IMR-90 (cell line): ENCODE measurements around the gene IFNL1. TPM values are rescaled to one million over a fixed set of nuclear protein-coding genes. Genes with fewer than 3 reads are reported as not detected.

ENCODE experiments used
- ATAC-seq: fragments of 200-7000 bp; cut with Tn5 transposase; 2 replicates; pipeline ENCODE4 v1.9.1; 2020; ENCODE audit warnings: low read depth, mild to moderate bottlenecking, moderate library complexity
- BruUV-seq: library from RNA; stranded (reverse); fragments of 400-500 nt; replicated peaks from 2 replicates; lab custom pipeline; 2021; lab: Mats Ljungman, UMichigan
- CTCF ChIA-PET: fragments of 300-600 bp; formaldehyde crosslinking; extraction: SDS; loops from one replicate; lab custom pipeline; 2021; ENCODE audit warnings: antibody characterized with exemption; lab: Yijun Ruan, JAX
- POLR2A ChIA-PET: fragments of 300-600 bp; sonication (Branson Sonifier 250); formaldehyde crosslinking; loops from one replicate; lab custom pipeline; 2022; ENCODE audit warnings: antibody characterized with exemption; ENCODE audit not compliant: unreplicated experiment; lab: Charles Lee
- DNase-seq: peaks from one replicate; pipeline ENCODE4 v3.0.0; 2013
- H2AFZ ChIP-seq: replicated peaks from 2 replicates; pipeline ENCODE3; 2013; ENCODE audit warnings: low read length, mild to moderate bottlenecking; ENCODE audit not compliant: poor library complexity
- H2AK5ac ChIP-seq: 2 replicates; pipeline ENCODE4 v1.6.1; 2013; ENCODE audit warnings: low read depth, low read length, inconsistent platforms
- H2AK9ac ChIP-seq: replicated peaks from 2 replicates; pipeline ENCODE3; 2013; ENCODE audit warnings: mild to moderate bottlenecking, low read depth, low read length, moderate library complexity; ENCODE audit not compliant: poor library complexity
- H2BK120ac ChIP-seq: 2 replicates; pipeline ENCODE4 v1.6.1; 2013; ENCODE audit warnings: low read depth, low read length, inconsistent platforms
- H2BK15ac ChIP-seq: 3 replicates; pipeline ENCODE4 v1.6.1; 2013; ENCODE audit warnings: low read depth, low read length, inconsistent platforms
- H2BK20ac ChIP-seq: 2 replicates; pipeline ENCODE4 v1.6.1; 2013; ENCODE audit warnings: low read depth, mild to moderate bottlenecking, inconsistent platforms, low read length, moderate library complexity
- H2BK5ac ChIP-seq: 2 replicates; pipeline ENCODE4 v1.6.1; 2013; ENCODE audit warnings: mild to moderate bottlenecking, low read depth, low read length, inconsistent platforms; ENCODE audit not compliant: poor library complexity, severe bottlenecking
- H3K14ac ChIP-seq: replicated peaks from 2 replicates; pipeline ENCODE4 v1.6.1; 2013; ENCODE audit warnings: low read depth, low read length, inconsistent platforms
- H3K18ac ChIP-seq: 2 replicates; pipeline ENCODE4 v1.6.1; 2013; ENCODE audit warnings: low read depth, low read length, control low read depth
- H3K23ac ChIP-seq: 2 replicates; pipeline ENCODE4 v1.6.1; 2013; ENCODE audit warnings: low read depth, low read length, inconsistent platforms
- H3K27ac ChIP-seq: 2 replicates; pipeline ENCODE4 v1.5.1; 2013; ENCODE audit warnings: mild to moderate bottlenecking, control low read depth, low read length; ENCODE audit not compliant: insufficient read depth
- H3K27me3 ChIP-seq: 2 replicates; pipeline ENCODE4 v1.6.1; 2013; ENCODE audit warnings: low read length; ENCODE audit not compliant: control insufficient read depth, insufficient read depth
- H3K36me3 ChIP-seq: 2 replicates; pipeline ENCODE4 v1.6.1; 2013; ENCODE audit warnings: low read length, mixed read lengths; ENCODE audit not compliant: control insufficient read depth, insufficient read depth
- H3K4ac ChIP-seq: 2 replicates; pipeline ENCODE4 v1.6.1; 2013; ENCODE audit warnings: low read depth, low read length, inconsistent platforms
- H3K4me1 ChIP-seq: 2 replicates; pipeline ENCODE4 v1.6.1; 2013; ENCODE audit warnings: low read length, mixed read lengths; ENCODE audit not compliant: control insufficient read depth, insufficient read depth
- H3K4me2 ChIP-seq: 2 replicates; pipeline ENCODE4 v1.6.1; 2013; ENCODE audit warnings: low read depth, mild to moderate bottlenecking, control low read depth, low read length, moderate library complexity
- H3K4me3 ChIP-seq: 2 replicates; pipeline ENCODE4 v1.5.1; 2013; ENCODE audit warnings: low read depth, mild to moderate bottlenecking, control low read depth, low read length, moderate library complexity; ENCODE audit not compliant: insufficient read depth
- H3K56ac ChIP-seq: 2 replicates; pipeline ENCODE4 v1.6.1; 2013; ENCODE audit warnings: low read length, inconsistent platforms; ENCODE audit not compliant: insufficient read depth; ENCODE audit errors: extremely low read depth
- H3K79me1 ChIP-seq, 2 experiments: 2 replicates each; pipeline ENCODE4 v1.6.1; 2013; ENCODE audit warnings: low read length in 2 of 2, inconsistent platforms in 1 of 2, low read depth in 1 of 2
- H3K9ac ChIP-seq: 2 replicates; pipeline ENCODE4 v1.6.1; 2013; ENCODE audit warnings: low read depth, low read length, control low read depth
- H3K9me1 ChIP-seq: 2 replicates; pipeline ENCODE4 v1.6.1; 2013; ENCODE audit warnings: low read length, inconsistent platforms; ENCODE audit not compliant: insufficient read depth
- H3K9me3 ChIP-seq: 2 replicates; pipeline ENCODE4 v1.6.1; 2013; ENCODE audit warnings: low read length; ENCODE audit not compliant: control insufficient read depth, insufficient read depth
- H4K20me1 ChIP-seq: 2 replicates; pipeline ENCODE4 v1.6.1; 2013; ENCODE audit warnings: low read length, inconsistent platforms; ENCODE audit not compliant: insufficient read depth
- H4K5ac ChIP-seq: 2 replicates; pipeline ENCODE4 v1.6.1; 2013; ENCODE audit warnings: mild to moderate bottlenecking, low read depth, low read length, control low read depth
- H4K8ac ChIP-seq, 2 experiments: 2 replicates each; pipeline ENCODE4 v1.6.1; 2013; ENCODE audit warnings: low read depth in 2 of 2, low read length in 2 of 2, control low read depth in 1 of 2, inconsistent platforms in 1 of 2
- H4K91ac ChIP-seq: 2 replicates; pipeline ENCODE4 v1.6.1; 2013; ENCODE audit warnings: low read depth, low read length, inconsistent platforms; ENCODE audit not compliant: insufficient read depth
- BHLHE40 ChIP-seq: fragments of 150-350 bp; IDR thresholded peaks from 2 replicates; pipeline ENCODE4 v1.6.1; 2016; ENCODE audit warnings: mild to moderate bottlenecking, low read depth, low read length
- CEBPB ChIP-seq: IDR thresholded peaks from 2 replicates; pipeline ENCODE4 v1.6.1; 2012; ENCODE audit warnings: low read depth, low read length, improper control_type of control experiment
- CHD1 ChIP-seq: IDR thresholded peaks from 2 replicates; pipeline ENCODE4 v1.6.1; 2012; ENCODE audit warnings: low read depth, low read length, improper control_type of control experiment
- CTCF ChIP-seq: conservative IDR thresholded peaks from 2 replicates; pipeline ENCODE4 v1.5.1; 2012; ENCODE audit warnings: mild to moderate bottlenecking, low read depth, low read length, improper control_type of control experiment
- ELK1 ChIP-seq: fragments of 150-350 bp; IDR thresholded peaks from 2 replicates; pipeline ENCODE4 v1.6.1; 2016; ENCODE audit warnings: low read depth, mild to moderate bottlenecking, low read length, moderate library complexity, borderline replicate concordance
- MAFK ChIP-seq: IDR thresholded peaks from 2 replicates; pipeline ENCODE4 v1.6.1; 2012; ENCODE audit warnings: low read depth, low read length, improper control_type of control experiment
- MAZ ChIP-seq: IDR thresholded peaks from 2 replicates; pipeline ENCODE4 v1.6.1; 2012; ENCODE audit warnings: low read depth, mild to moderate bottlenecking, low read length, improper control_type of control experiment, moderate library complexity, borderline replicate concordance
- MXI1 ChIP-seq: IDR thresholded peaks from 2 replicates; pipeline ENCODE4 v1.6.1; 2012; ENCODE audit warnings: low read depth, mild to moderate bottlenecking, low read length, moderate library complexity, borderline replicate concordance
- NFE2L2 ChIP-seq: fragments of 150-350 bp; IDR thresholded peaks from 2 replicates; pipeline ENCODE4 v1.6.1; 2016; ENCODE audit warnings: low read depth, mild to moderate bottlenecking, low read length
- POLR2A ChIP-seq: IDR thresholded peaks from 2 replicates; pipeline ENCODE4 v1.6.1; 2012; ENCODE audit warnings: mild to moderate bottlenecking, low read depth, low read length
- RAD21 ChIP-seq: IDR thresholded peaks from 2 replicates; pipeline ENCODE4 v1.6.1; 2012; ENCODE audit warnings: low read length, improper control_type of control experiment
- RFX5 ChIP-seq: IDR thresholded peaks from 2 replicates; pipeline ENCODE4 v1.8.0; 2012; ENCODE audit warnings: low read depth, mild to moderate bottlenecking, low read length, moderate library complexity
- USF2 ChIP-seq: fragments of 150-350 bp; IDR thresholded peaks from 2 replicates; pipeline ENCODE4 v1.6.1; 2017; ENCODE audit warnings: mild to moderate bottlenecking, antibody characterized with exemption, low read length, low read depth
- WGBS, 2 experiments: methylation state at CpG; one replicate each; pipeline versions ENCODE4 v1.1.5 to v1.1.7; 2013; ENCODE audit warnings: missing lambda C conversion rate in 2 of 2; ENCODE audit not compliant: insufficient read length in 1 of 2; ENCODE audit errors: extremely low coverage in 2 of 2; 5-methylcytosine and 5-hydroxymethylcytosine counted together
- dilution Hi-C: fragments of 300-500 bp; cut with HindIII; formaldehyde crosslinking; loops from one replicate; pipeline ENCODE4 v1.14.3; 2018; ENCODE audit warnings: low sequenced_read_pairs; ENCODE audit not compliant: unreplicated experiment
- in situ Hi-C: fragments of 300-500 bp; cut with MboI; formaldehyde crosslinking; loops from 3 replicates; pipeline ENCODE4 v1.14.3; 2019; ENCODE audit warnings: low sequenced_read_pairs, inconsistent platforms, mixed read lengths
- intact Hi-C: fragments of 100-400 bp; cut with micrococcal nuclease; formaldehyde crosslinking; loops from 2 replicates; pipeline ENCODE4 v1.10.0; 2022
- polyA plus RNA-seq, 3 experiments: library from polyadenylated mRNA; depleted of rRNA; stranded (reverse); fragments of >200 nt; gene quantifications; 2 replicates each; pipeline ENCODE4 v1.2.3, GENCODE V29; 2012; ENCODE audit warnings: low replicate concordance in 1 of 3
- total RNA-seq: library from RNA; depleted of rRNA; stranded (reverse); fragments of >200 nt; gene quantifications from 2 replicates; pipeline ENCODE4 v1.2.3, GENCODE V29; 2012

The IFNL1 gene
- total and polyA plus RNA-seq, 2 of the 4 experiments (the other 2 are of a cell fraction) = not detected

GRCh38 chr19:39270036-39270871 lies 26.0 kb upstream of the IFNL1 start:
- no peak overlapping the region for H2AK5ac ChIP-seq
- no peak overlapping the region for H3K18ac ChIP-seq
- H4K91ac ChIP-seq = no peak overlapping the region
- in situ Hi-C loops = no loop called here
- H3K9ac ChIP-seq = no peak overlapping the region
- dilution Hi-C loops = no loop called here
- ChIA-PET CTCF (no interaction called here), POLR2A (no interaction called here)
- no peak overlapping the region for H3K56ac ChIP-seq
- H3K79me1 ChIP-seq = no peaks in the 10 kb centered on the region
- H3K4me2 ChIP-seq = no peak overlapping the region
- no peak overlapping the region for H2BK15ac ChIP-seq
- ATAC-seq (no peak), DNase-seq (peak; percentile 40)
- no peak overlapping the region for H3K14ac ChIP-seq
- H3K27ac ChIP-seq = no peak overlapping the region
- no peak overlapping the region for H3K23ac ChIP-seq
- peaks cover 3% of the 10 kb centered on the region; the same call in 1 of the 2 replicates for H3K9me1 ChIP-seq
- no TSS peak for BruUV-seq
- no peak overlapping the region for H4K8ac ChIP-seq
- no peaks in the 10 kb centered on the region for H3K36me3 ChIP-seq
- H4K5ac ChIP-seq = no peak overlapping the region
- H2AFZ ChIP-seq = no peak overlapping the region
- H3K4me1 ChIP-seq = no peaks in the 10 kb centered on the region
- TF ChIP-seq CHD1 = no peak
- TF ChIP-seq ELK1 = no peak
- TF ChIP-seq CTCF = no peak
- no peak for TF ChIP-seq USF2
- TF ChIP-seq MXI1 = no peak
- no peak for TF ChIP-seq POLR2A
- no peak for TF ChIP-seq BHLHE40
- TF ChIP-seq CEBPB = no peak
- no peak for TF ChIP-seq MAFK
- TF ChIP-seq RFX5 = no peak
- no peak for TF ChIP-seq RAD21
- no peak for TF ChIP-seq MAZ
- TF ChIP-seq NFE2L2 = no peak
- no peak overlapping the region for H3K4me3 ChIP-seq
- H2AK9ac ChIP-seq = no peak overlapping the region
- H2BK5ac ChIP-seq = no peak overlapping the region
- no peak overlapping the region for H2BK20ac ChIP-seq
- no peak overlapping the region for H3K4ac ChIP-seq
- H2BK120ac ChIP-seq = no peak overlapping the region
- intact Hi-C loops = no loop called here
- no peaks in the 10 kb centered on the region for H4K20me1 ChIP-seq
- H3K9me3 ChIP-seq = no peaks in the 10 kb centered on the region
- 90% methylated on average over 2 of the region's 9 CpGs; no CpG with 5 or more reads in 1 of the 2 experiments for WGBS, 2 experiments
- peaks cover 10% of the 10 kb centered on the region for H3K27me3 ChIP-seq
